SK-N-SH (cell line): ENCODE measurements around the gene PHOSPHO2. TPM values are rescaled to one million over a fixed set of nuclear protein-coding genes. Genes with fewer than 3 reads are reported as not detected.

Experiments
- CTCF ChIA-PET: fragments of 300-600, 350-600 bp; formaldehyde crosslinking; extraction: SDS; loops from one replicate; lab custom pipeline; 2021; lab: Yijun Ruan, JAX
- POLR2A ChIA-PET: fragments of 350-600 bp; sonication (Branson Sonifier 250); formaldehyde crosslinking; extraction: SDS; loops from one replicate; lab custom pipeline; 2020; ENCODE audit warnings: antibody characterized with exemption, inconsistent platforms; lab: Yijun Ruan, JAX
- DNase-seq: peaks from one replicate; pipeline ENCODE4 v3.0.0; 2012
- H2AFZ ChIP-seq: fragments of 200-600 bp; sonication (generic); 2 replicates; pipeline ENCODE4 v1.8.1; 2016; ENCODE audit warnings: antibody characterized with exemption, mild to moderate bottlenecking, low read depth
- H3F3A ChIP-seq: fragments of 200-600 bp; sonication (generic); replicated peaks from 2 replicates; pipeline ENCODE3; 2016; ENCODE audit warnings: antibody characterized with exemption, mild to moderate bottlenecking; ENCODE audit not compliant: insufficient read depth
- H3K27ac ChIP-seq, 2 experiments: fragments of 200-500 bp in 1 of 2; fragments of 200-600 bp in 1 of 2; sonication (Bioruptor generic) in 1 of 2; sonication (generic), shearing (Covaris generic) in 1 of 2; 2 replicates each; pipeline versions ENCODE4 v1.5.1 to v1.6.1; 2014 to 2016; ENCODE audit warnings: low read depth in 2 of 2, inconsistent platforms in 1 of 2, low read length in 1 of 2, mild to moderate bottlenecking in 1 of 2, mixed read lengths in 1 of 2
- H3K27me3 ChIP-seq: fragments of 200-600 bp; sonication (generic), shearing (Covaris generic); 2 replicates; pipeline ENCODE4 v1.6.1; 2016; ENCODE audit warnings: mixed run types; ENCODE audit not compliant: insufficient read depth
- H3K36me3 ChIP-seq, 2 experiments: fragments of 200-500 bp in 1 of 2; fragments of 200-600 bp in 1 of 2; sonication (Bioruptor generic) in 1 of 2; sonication (generic) in 1 of 2; replicated peaks in 1 of 2; 2 replicates each; pipeline versions ENCODE3 to v1.5.1; 2014 to 2016; ENCODE audit warnings: low read length in 1 of 2, mild to moderate bottlenecking in 1 of 2; ENCODE audit not compliant: insufficient read depth in 2 of 2, control insufficient read depth in 1 of 2
- H3K4me1 ChIP-seq, 2 experiments: fragments of 200-500 bp in 1 of 2; fragments of 200-600 bp in 1 of 2; sonication (Bioruptor generic) in 1 of 2; sonication (generic), shearing (Covaris generic) in 1 of 2; 2 replicates each; pipeline versions ENCODE4 v1.5.1 to v1.6.1; 2014 to 2016; ENCODE audit warnings: low read depth in 1 of 2, low read length in 1 of 2, mixed run types in 1 of 2; ENCODE audit not compliant: insufficient read depth in 2 of 2, control insufficient read depth in 1 of 2
- H3K4me2 ChIP-seq: fragments of 200-600 bp; sonication (generic), shearing (Covaris generic); 2 replicates; pipeline ENCODE4 v1.6.1; 2017; ENCODE audit warnings: mixed run types
- H3K4me3 ChIP-seq, 2 experiments: fragments of 200-500 bp in 1 of 2; fragments of 200-600 bp in 1 of 2; sonication (Bioruptor generic) in 1 of 2; sonication (generic), shearing (Covaris generic) in 1 of 2; 2 replicates each; pipeline versions ENCODE4 v1.5.1 to v1.8.1; 2014 to 2016; ENCODE audit warnings: low read depth in 2 of 2, inconsistent platforms in 1 of 2, low read length in 1 of 2, mild to moderate bottlenecking in 1 of 2, mixed read lengths in 1 of 2, moderate library complexity in 1 of 2
- H3K79me2 ChIP-seq: fragments of 200-600 bp; sonication (generic); 2 replicates; pipeline ENCODE4 v1.8.1; 2017; ENCODE audit warnings: mild to moderate bottlenecking; ENCODE audit not compliant: insufficient read depth
- H3K9ac ChIP-seq: fragments of 200-600 bp; sonication (generic); 2 replicates; pipeline ENCODE4 v1.6.1; 2017; ENCODE audit warnings: mixed run types
- H3K9me2 ChIP-seq: fragments of 200-600 bp; sonication (generic); 2 replicates; pipeline ENCODE4 v1.6.1; 2017; ENCODE audit warnings: mixed run types
- H3K9me3 ChIP-seq: fragments of 200-600 bp; sonication (generic); 2 replicates; pipeline ENCODE4 v1.6.1; 2017; ENCODE audit warnings: mixed run types, mild to moderate bottlenecking, moderate library complexity
- H4K20me1 ChIP-seq: fragments of 200-600 bp; sonication (generic); 2 replicates; pipeline ENCODE4 v1.6.1; 2017; ENCODE audit warnings: mild to moderate bottlenecking, mixed run types; ENCODE audit not compliant: insufficient read depth
- CHD2 ChIP-seq: fragments of 150-350 bp; IDR thresholded peaks from 2 replicates; pipeline ENCODE4 v1.6.1; 2018; ENCODE audit warnings: low read length; ENCODE audit not compliant: partially characterized antibody
- ELF1 ChIP-seq: IDR thresholded peaks from 2 replicates; pipeline ENCODE4 v1.4.0; 2012
- MAX ChIP-seq: IDR thresholded peaks from 2 replicates; pipeline ENCODE4 v1.4.0; 2012; ENCODE audit warnings: low read depth
- NFIC ChIP-seq: IDR thresholded peaks from 2 replicates; pipeline ENCODE4 v1.4.0; 2012; ENCODE audit warnings: borderline replicate concordance
- RCOR1 ChIP-seq: fragments of 150-350 bp; IDR thresholded peaks from 2 replicates; pipeline ENCODE4 v1.6.1; 2017; ENCODE audit warnings: antibody characterized with exemption, low read length
- YY1 ChIP-seq: IDR thresholded peaks from 2 replicates; pipeline ENCODE4 v1.4.0; 2012; ENCODE audit warnings: low read depth, mild to moderate bottlenecking
- WGBS: methylation state at CpG from one replicate; pipeline ENCODE4 v1.1.6; 2017; ENCODE audit warnings: low lambda C conversion rate; 5-methylcytosine and 5-hydroxymethylcytosine counted together
- polyA plus RNA-seq, 3 experiments: library from polyadenylated mRNA; depleted of rRNA; stranded (reverse); fragments of >200 nt; gene quantifications; 2 replicates each; pipeline ENCODE4 v1.2.3, GENCODE V29; 2012
- TF ChIP-seq, protein P1 (sequence below): IDR thresholded peaks from 2 replicates; pipeline ENCODE4; 2012
- TF ChIP-seq, protein P2 (sequence below): IDR thresholded peaks from 2 replicates; pipeline ENCODE4 v1.6.1; 2012; ENCODE audit warnings: mild to moderate bottlenecking, low read depth, low read length, moderate library complexity

The PHOSPHO2 gene
- polyA plus RNA-seq, 1 of the 3 experiments (the other 2 are of a cell fraction) = 1.1 TPM

GRCh38 chr2:169732075-169732474 is 37.8 kb downstream of the PHOSPHO2 start:
- CTCF ChIA-PET = interaction anchor here (6.9 kb wide), 1 partner anchor 38 kb away, joined by 32 read pairs; the partner anchor contains the start of genes CFAP210 and PHOSPHO2
- no peak overlapping the region for H3K9ac ChIP-seq

More at GRCh38 chr2:169732075-169732474, 37.8 kb downstream of the PHOSPHO2 start:
- Histone ChIP-seq H3K27ac (no peak overlapping the region), H3K79me2 (no peaks in the 10 kb centered on the region), H3K4me2 (no peak overlapping the region), H3K9me2 (no peaks in the 10 kb centered on the region), H3F3A (peaks cover 8% of the 10 kb centered on the region), H3K9me3 (no peaks in the 10 kb centered on the region), H3K36me3 (no peaks in the 10 kb centered on the region), H4K20me1 (no peaks in the 10 kb centered on the region), H3K4me1 (peaks cover 0 to 19% of the 10 kb centered on the region in 2 experiments; a peak in 2 of 4 replicates), H3K27me3 (no peaks in the 10 kb centered on the region), H3K4me3 (no peak overlapping the region), H2AFZ (no peak overlapping the region)
- POLR2A ChIA-PET = interaction anchor here (4.1 kb wide), 1 partner anchor 17 kb away, joined by 50 read pairs; no protein-coding TSS in a partner anchor
- DNase-seq = no peak
- 74% methylated on average over 5 of the region's 5 CpGs for WGBS
- TF ChIP-seq, protein P1, sequence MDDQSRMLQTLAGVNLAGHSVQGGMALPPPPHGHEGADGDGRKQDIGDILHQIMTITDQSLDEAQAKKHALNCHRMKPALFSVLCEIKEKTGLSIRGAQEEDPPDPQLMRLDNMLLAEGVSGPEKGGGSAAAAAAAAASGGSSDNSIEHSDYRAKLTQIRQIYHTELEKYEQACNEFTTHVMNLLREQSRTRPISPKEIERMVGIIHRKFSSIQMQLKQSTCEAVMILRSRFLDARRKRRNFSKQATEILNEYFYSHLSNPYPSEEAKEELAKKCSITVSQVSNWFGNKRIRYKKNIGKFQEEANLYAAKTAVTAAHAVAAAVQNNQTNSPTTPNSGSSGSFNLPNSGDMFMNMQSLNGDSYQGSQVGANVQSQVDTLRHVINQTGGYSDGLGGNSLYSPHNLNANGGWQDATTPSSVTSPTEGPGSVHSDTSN = no peak
- no peak for TF ChIP-seq CHD2
- TF ChIP-seq MAX = no peak
- no peak for TF ChIP-seq RCOR1
- TF ChIP-seq ELF1 = no peak
- TF ChIP-seq NFIC = no peak
- no peak for TF ChIP-seq YY1
- TF ChIP-seq, protein P2, sequence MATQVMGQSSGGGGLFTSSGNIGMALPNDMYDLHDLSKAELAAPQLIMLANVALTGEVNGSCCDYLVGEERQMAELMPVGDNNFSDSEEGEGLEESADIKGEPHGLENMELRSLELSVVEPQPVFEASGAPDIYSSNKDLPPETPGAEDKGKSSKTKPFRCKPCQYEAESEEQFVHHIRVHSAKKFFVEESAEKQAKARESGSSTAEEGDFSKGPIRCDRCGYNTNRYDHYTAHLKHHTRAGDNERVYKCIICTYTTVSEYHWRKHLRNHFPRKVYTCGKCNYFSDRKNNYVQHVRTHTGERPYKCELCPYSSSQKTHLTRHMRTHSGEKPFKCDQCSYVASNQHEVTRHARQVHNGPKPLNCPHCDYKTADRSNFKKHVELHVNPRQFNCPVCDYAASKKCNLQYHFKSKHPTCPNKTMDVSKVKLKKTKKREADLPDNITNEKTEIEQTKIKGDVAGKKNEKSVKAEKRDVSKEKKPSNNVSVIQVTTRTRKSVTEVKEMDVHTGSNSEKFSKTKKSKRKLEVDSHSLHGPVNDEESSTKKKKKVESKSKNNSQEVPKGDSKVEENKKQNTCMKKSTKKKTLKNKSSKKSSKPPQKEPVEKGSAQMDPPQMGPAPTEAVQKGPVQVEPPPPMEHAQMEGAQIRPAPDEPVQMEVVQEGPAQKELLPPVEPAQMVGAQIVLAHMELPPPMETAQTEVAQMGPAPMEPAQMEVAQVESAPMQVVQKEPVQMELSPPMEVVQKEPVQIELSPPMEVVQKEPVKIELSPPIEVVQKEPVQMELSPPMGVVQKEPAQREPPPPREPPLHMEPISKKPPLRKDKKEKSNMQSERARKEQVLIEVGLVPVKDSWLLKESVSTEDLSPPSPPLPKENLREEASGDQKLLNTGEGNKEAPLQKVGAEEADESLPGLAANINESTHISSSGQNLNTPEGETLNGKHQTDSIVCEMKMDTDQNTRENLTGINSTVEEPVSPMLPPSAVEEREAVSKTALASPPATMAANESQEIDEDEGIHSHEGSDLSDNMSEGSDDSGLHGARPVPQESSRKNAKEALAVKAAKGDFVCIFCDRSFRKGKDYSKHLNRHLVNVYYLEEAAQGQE = no peak
